Glutamatergic neuron (in vitro differentiated cells): ENCODE data around the gene PGLYRP4. TPM values are rescaled to one million over a fixed set of nuclear protein-coding genes. Genes with fewer than 3 reads are reported as not detected.

ENCODE experiments used
- DNase-seq: peaks from one replicate; pipeline ENCODE4 v3.0.0; 2022
- H3K27ac Mint-ChIP-seq: one replicate; pipeline ENCODE4 v1.8.0; 2020; ENCODE audit warnings: mild to moderate bottlenecking, mixed read lengths, inconsistent platforms; ENCODE audit not compliant: unreplicated experiment
- H3K27me3 Mint-ChIP-seq: one replicate; pipeline ENCODE4 v1.8.0; 2020; ENCODE audit warnings: mild to moderate bottlenecking, moderate library complexity, mixed read lengths, inconsistent platforms; ENCODE audit not compliant: unreplicated experiment
- H3K36me3 Mint-ChIP-seq: one replicate; pipeline ENCODE4 v1.8.0; 2020; ENCODE audit warnings: mild to moderate bottlenecking, mixed read lengths, inconsistent platforms; ENCODE audit not compliant: unreplicated experiment
- H3K4me1 Mint-ChIP-seq: one replicate; pipeline ENCODE4 v1.8.0; 2020; ENCODE audit warnings: mild to moderate bottlenecking, low read depth, mixed read lengths, inconsistent platforms; ENCODE audit not compliant: unreplicated experiment
- H3K4me3 Mint-ChIP-seq: one replicate; pipeline ENCODE4 v1.8.0; 2020; ENCODE audit warnings: mild to moderate bottlenecking, mixed read lengths, inconsistent platforms; ENCODE audit not compliant: unreplicated experiment
- H3K9me3 Mint-ChIP-seq: one replicate; pipeline ENCODE4 v1.8.0; 2020; ENCODE audit warnings: mild to moderate bottlenecking, moderate library complexity, mixed read lengths, inconsistent platforms; ENCODE audit not compliant: unreplicated experiment
- total RNA-seq: library from RNA; stranded (reverse); fragmentation: NEBNext Ultra II Directional; extraction: Animal tissue kit (Norgen Biotek cat#: 25700); gene quantifications from one replicate; pipeline ENCODE4 v1.2.1, GENCODE V29; 2021; ENCODE audit not compliant: unreplicated experiment
- TF ChIP-seq, protein P1 (sequence below): fragments of 200-600 bp; sonication (generic); IDR thresholded peaks from one replicate; pipeline ENCODE4 v1.5.0; 2021; ENCODE audit not compliant: partially characterized antibody, unreplicated experiment

PGLYRP4 gene
- total RNA-seq, 1 donor from 2014 or later = not detected

DNA sequence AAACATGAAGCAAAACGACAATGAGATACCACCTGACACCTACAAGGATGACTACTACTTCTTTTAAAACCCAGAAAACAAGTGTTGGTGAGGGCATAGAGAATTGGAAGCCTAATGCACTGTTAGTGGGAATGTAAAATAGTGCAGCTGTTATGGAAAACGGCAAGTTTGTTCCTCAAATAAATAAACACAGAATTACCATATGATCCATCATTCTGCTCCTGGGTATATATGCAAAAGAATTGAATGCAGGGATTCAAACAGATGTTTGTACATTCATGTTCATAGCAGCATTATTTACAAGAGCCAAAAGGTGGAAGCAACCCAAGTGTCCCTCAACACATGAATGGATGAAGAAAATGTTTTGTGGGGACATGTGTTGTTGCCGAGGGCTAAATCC lies 43.6 kb upstream of the PGLYRP4 start:
- H3K4me1 Mint-ChIP-seq = peaks cover 1% of the 10 kb centered on the region
- DNase-seq = no peak
- peaks cover 15% of the 10 kb centered on the region for H3K27me3 Mint-ChIP-seq
- H3K4me3 Mint-ChIP-seq = no peak overlapping the region
- no peaks in the 10 kb centered on the region for H3K36me3 Mint-ChIP-seq
- TF ChIP-seq, protein P1, sequence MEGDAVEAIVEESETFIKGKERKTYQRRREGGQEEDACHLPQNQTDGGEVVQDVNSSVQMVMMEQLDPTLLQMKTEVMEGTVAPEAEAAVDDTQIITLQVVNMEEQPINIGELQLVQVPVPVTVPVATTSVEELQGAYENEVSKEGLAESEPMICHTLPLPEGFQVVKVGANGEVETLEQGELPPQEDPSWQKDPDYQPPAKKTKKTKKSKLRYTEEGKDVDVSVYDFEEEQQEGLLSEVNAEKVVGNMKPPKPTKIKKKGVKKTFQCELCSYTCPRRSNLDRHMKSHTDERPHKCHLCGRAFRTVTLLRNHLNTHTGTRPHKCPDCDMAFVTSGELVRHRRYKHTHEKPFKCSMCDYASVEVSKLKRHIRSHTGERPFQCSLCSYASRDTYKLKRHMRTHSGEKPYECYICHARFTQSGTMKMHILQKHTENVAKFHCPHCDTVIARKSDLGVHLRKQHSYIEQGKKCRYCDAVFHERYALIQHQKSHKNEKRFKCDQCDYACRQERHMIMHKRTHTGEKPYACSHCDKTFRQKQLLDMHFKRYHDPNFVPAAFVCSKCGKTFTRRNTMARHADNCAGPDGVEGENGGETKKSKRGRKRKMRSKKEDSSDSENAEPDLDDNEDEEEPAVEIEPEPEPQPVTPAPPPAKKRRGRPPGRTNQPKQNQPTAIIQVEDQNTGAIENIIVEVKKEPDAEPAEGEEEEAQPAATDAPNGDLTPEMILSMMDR = no peak
- no peak overlapping the region for H3K27ac Mint-ChIP-seq
- H3K9me3 Mint-ChIP-seq = no peaks in the 10 kb centered on the region

DNA sequence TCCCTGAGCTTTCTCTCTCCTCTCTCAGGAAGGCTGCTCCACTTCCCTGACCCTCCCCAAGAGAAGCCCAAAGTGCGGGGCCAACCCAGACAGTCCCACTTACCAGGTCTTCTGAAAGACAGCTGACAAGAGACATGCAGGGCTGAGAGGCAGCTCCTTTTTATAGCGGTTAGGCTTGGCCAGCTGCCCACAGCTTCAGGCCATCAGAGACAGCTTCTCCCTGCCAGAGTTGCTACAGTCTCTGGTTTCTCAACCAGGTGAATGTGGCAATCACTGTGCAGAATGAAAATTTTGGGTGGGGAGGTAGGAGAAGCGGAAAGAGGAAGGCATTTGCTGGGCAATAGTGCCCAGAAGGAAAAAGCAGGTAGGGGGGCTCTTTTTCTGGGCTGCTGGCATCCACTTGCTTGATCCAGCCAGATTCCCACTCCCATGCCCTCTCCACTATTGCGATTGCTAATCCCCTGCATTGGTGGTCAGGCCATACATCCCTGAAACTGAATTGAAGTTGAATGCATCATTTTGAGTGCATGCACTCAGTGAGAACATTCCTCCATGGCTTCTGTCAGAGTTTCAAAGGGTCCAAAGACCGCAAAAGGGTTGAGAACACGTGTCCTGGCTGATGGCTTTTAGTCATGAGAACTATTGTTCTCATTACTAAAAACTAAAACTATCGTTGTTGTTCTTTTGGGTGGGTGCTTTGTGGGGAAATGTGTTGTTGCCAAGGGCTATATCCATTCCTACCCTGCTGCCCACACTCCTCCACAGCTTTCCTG lies 42.5 kb upstream of the PGLYRP4 start, which contains the start of gene S100A8:
Gene S100A8 (minus strand): TSS at position 136 of the 773 bp plus-strand sequence. CDS start 538 bp downstream, outside the sequence.
- peaks cover 13% of the 10 kb centered on the region for H3K27me3 Mint-ChIP-seq
- H3K36me3 Mint-ChIP-seq = no peaks in the 10 kb centered on the region
- no peak within 1 kb of the TSS for H3K4me3 Mint-ChIP-seq
- peaks cover 8% of the 10 kb centered on the region for H3K4me1 Mint-ChIP-seq
- no peaks in the 10 kb centered on the region for H3K9me3 Mint-ChIP-seq
- H3K27ac Mint-ChIP-seq = no peak within 1 kb of the TSS
- TF ChIP-seq, protein P1 = no peak
- DNase-seq = no peak

DNA sequence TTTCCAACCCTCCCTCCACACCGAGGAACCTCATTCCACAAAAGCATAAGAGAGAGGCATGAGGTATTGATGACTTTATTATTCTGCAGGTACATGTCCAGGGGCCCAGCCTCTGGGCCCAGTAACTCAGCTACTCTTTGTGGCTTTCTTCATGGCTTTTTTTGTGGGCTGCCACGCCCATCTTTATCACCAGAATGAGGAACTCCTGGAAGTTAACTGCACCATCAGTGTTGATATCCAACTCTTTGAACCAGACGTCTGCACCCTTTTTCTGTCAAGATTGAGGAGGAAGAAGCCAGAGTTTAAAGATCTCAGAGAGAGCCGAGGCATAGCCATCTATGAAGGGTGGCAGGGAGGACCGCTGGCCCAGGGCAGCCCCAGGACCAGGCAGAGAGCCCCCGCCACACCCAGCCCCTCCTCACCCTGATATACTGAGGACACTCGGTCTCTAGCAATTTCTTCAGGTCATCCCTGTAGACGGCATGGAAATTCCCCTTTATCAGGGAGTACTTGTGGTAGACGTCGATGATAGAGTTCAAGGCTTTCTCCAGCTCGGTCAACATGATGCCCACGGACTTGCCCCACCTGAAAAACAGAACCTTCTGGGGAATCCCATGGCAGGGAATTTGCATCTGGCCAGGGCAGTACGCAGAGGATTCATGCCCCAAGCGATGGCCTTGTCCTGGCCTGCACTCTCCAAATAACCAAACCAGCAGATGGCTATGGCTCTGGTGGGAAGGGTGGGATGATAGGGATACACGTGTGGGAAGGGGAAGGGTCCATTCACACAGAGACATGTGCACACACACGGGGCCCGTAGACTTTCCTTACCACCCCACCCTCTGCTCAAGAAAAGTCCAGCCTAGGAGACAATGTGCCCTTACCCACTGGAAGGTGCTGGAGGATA lies 41.6 kb upstream of the PGLYRP4 start:
- no peaks in the 10 kb centered on the region for H3K9me3 Mint-ChIP-seq
- H3K36me3 Mint-ChIP-seq = no peaks in the 10 kb centered on the region
- no peak for DNase-seq
- H3K27me3 Mint-ChIP-seq = peaks cover 10% of the 10 kb centered on the region
- H3K4me1 Mint-ChIP-seq = peaks cover 8% of the 10 kb centered on the region
- H3K27ac Mint-ChIP-seq = no peak overlapping the region
- TF ChIP-seq, protein P1 = no peak
- no peak overlapping the region for H3K4me3 Mint-ChIP-seq

DNA sequence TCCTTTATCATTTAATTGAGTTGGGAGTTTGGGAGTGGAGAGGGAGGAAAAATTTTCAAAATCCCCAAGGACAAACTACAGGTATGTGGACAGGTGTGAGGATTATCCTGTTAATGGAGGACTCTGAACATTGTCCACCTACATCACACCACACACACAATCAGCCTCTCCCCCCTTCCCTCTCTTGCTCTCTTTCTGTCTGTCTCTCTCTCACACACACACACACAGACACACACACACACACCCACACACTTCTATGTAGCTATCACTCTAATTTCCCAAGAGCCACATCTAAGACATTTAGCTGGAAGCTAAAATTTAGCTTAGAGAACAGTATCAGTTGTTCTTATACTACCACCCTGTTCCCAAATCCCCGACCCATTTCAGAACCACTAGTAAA lies 40.8 kb upstream of the PGLYRP4 start:
- Mint-ChIP-seq H3K9me3 (no peaks in the 10 kb centered on the region), H3K4me1 (peaks cover 11% of the 10 kb centered on the region), H3K27me3 (peaks cover 8% of the 10 kb centered on the region), H3K27ac (no peak overlapping the region), H3K36me3 (no peaks in the 10 kb centered on the region), H3K4me3 (no peak overlapping the region)
- TF ChIP-seq, protein P1 = no peak
- DNase-seq = no peak
